ENCODE measurements around the gene ATP6V1B1.
"Not testable (repeated sequence)": the region's sequence is repeated elsewhere in the genome, so short reads cannot be mapped to it uniquely, and the experiment has no call there.

The ATP6V1B1 gene

GRCh38 chr2:70990216-70990615, 54.5 kb downstream of the ATP6V1B1 start:
- no peak for DNase-seq (ENCODE audit: low spot score)

- no peak for DNase-seq (ENCODE audit: low spot score)
These were observed 55.4 kb downstream of the ATP6V1B1 start for GRCh38 chr2:70991142-70991541.

GRCh38 chr2:70991742-70992141, 56.0 kb downstream of the ATP6V1B1 start:
- DNase-seq (ENCODE audit: low spot score) = no peak

GRCh38 chr2:70992945-70993853, 57.5 kb downstream of the ATP6V1B1 start:
- no peak for DNase-seq (ENCODE audit: low spot score)

- DNase-seq (ENCODE audit: low spot score) = no peak
These were observed 58.5 kb downstream of the ATP6V1B1 start for GRCh38 chr2:70994009-70994698.

GRCh38 chr2:70994699-70995425, 59.2 kb downstream of the ATP6V1B1 start, which contains the start of gene TEX261:
TEX261 (minus strand) TSS chr2:70994873; CDS start chr2:70994757, 116 bp downstream.
- DNase-seq (ENCODE audit: low spot score) = peak; percentile 85

GRCh38 chr2:70995426-70995729, 59.7 kb downstream of the ATP6V1B1 start:
- DNase-seq (ENCODE audit: low spot score) = peak; percentile 66

GRCh38 chr2:70998885-70999284, 63.2 kb downstream of the ATP6V1B1 start:
- not testable (repeated sequence) for DNase-seq (ENCODE audit: low spot score)

GRCh38 chr2:70999362-70999761, 63.7 kb downstream of the ATP6V1B1 start:
- DNase-seq (ENCODE audit: low spot score) = no peak

GRCh38 chr2:70999931-71000330, 64.2 kb downstream of the ATP6V1B1 start:
- DNase-seq (ENCODE audit: low spot score) = not testable (repeated sequence)

- peak; percentile 82 for DNase-seq (ENCODE audit: low spot score)
These were observed 65.3 kb downstream of the ATP6V1B1 start for GRCh38 chr2:71000780-71001591.

GRCh38 chr2:71001592-71001927, 65.9 kb downstream of the ATP6V1B1 start:
- no peak for DNase-seq (ENCODE audit: low spot score)

GRCh38 chr2:71001981-71002570, 66.4 kb downstream of the ATP6V1B1 start:
- no peak for DNase-seq (ENCODE audit: low spot score)

GRCh38 chr2:71003396-71003795, 67.7 kb downstream of the ATP6V1B1 start:
- DNase-seq (ENCODE audit: low spot score) = no peak

- DNase-seq (ENCODE audit: low spot score) = no peak
These were observed 68.5 kb downstream of the ATP6V1B1 start for GRCh38 chr2:71003966-71004755.

GRCh38 chr2:71004857-71005256, 69.2 kb downstream of the ATP6V1B1 start:
- no peak for DNase-seq (ENCODE audit: low spot score)

GRCh38 chr2:71005271-71006202, 69.8 kb downstream of the ATP6V1B1 start:
- no peak for DNase-seq (ENCODE audit: low spot score)

- DNase-seq (ENCODE audit: low spot score) = no peak
These were observed 70.6 kb downstream of the ATP6V1B1 start for GRCh38 chr2:71006323-71006722.
